Nephron progenitor cell (in vitro differentiated cells): ENCODE results near the gene TMUB1.

ENCODE experiments used
- DNase-seq: peaks from one replicate; pipeline ENCODE4 v3.0.0; 2021
- H3K27ac Mint-ChIP-seq: 2 replicates; pipeline ENCODE4 v1.8.0; 2021; ENCODE audit warnings: mild to moderate bottlenecking, moderate library complexity, mixed read lengths
- H3K27me3 Mint-ChIP-seq: 2 replicates; pipeline ENCODE4 v1.8.0; 2021; ENCODE audit warnings: mild to moderate bottlenecking, low read depth, mixed read lengths; ENCODE audit not compliant: poor library complexity
- H3K36me3 Mint-ChIP-seq: 2 replicates; pipeline ENCODE4 v1.8.0; 2021; ENCODE audit warnings: low read depth, mixed read lengths
- H3K4me1 Mint-ChIP-seq: 2 replicates; pipeline ENCODE4 v1.8.0; 2021; ENCODE audit warnings: mixed read lengths
- H3K4me3 Mint-ChIP-seq: 2 replicates; pipeline ENCODE4 v1.8.0; 2021; ENCODE audit warnings: mild to moderate bottlenecking, moderate library complexity, mixed read lengths
- H3K9me3 Mint-ChIP-seq: 2 replicates; pipeline ENCODE4 v1.8.0; 2021; ENCODE audit warnings: mild to moderate bottlenecking, moderate library complexity, mixed read lengths
- TF ChIP-seq, protein P1 (sequence below): fragments of 200-600 bp; sonication (generic); IDR thresholded peaks from 2 replicates; pipeline ENCODE4 v1.5.0; 2021; ENCODE audit warnings: antibody characterized with exemption

Gene TMUB1

GRCh38 chr7:151076863-151077704 lies 6.2 kb downstream of the TMUB1 start:
- peaks cover 31% of the 10 kb centered on the region for H3K4me1 Mint-ChIP-seq
- H3K27me3 Mint-ChIP-seq: no peaks in the 10 kb centered on the region
- DNase-seq: no peak
- H3K9me3 Mint-ChIP-seq: no peaks in the 10 kb centered on the region
- peaks cover 12% of the 10 kb centered on the region for H3K36me3 Mint-ChIP-seq
- H3K4me3 Mint-ChIP-seq: no peak overlapping the region
- no peak overlapping the region for H3K27ac Mint-ChIP-seq
- TF ChIP-seq, protein P1, sequence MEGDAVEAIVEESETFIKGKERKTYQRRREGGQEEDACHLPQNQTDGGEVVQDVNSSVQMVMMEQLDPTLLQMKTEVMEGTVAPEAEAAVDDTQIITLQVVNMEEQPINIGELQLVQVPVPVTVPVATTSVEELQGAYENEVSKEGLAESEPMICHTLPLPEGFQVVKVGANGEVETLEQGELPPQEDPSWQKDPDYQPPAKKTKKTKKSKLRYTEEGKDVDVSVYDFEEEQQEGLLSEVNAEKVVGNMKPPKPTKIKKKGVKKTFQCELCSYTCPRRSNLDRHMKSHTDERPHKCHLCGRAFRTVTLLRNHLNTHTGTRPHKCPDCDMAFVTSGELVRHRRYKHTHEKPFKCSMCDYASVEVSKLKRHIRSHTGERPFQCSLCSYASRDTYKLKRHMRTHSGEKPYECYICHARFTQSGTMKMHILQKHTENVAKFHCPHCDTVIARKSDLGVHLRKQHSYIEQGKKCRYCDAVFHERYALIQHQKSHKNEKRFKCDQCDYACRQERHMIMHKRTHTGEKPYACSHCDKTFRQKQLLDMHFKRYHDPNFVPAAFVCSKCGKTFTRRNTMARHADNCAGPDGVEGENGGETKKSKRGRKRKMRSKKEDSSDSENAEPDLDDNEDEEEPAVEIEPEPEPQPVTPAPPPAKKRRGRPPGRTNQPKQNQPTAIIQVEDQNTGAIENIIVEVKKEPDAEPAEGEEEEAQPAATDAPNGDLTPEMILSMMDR: peak; percentile 34

DNA sequence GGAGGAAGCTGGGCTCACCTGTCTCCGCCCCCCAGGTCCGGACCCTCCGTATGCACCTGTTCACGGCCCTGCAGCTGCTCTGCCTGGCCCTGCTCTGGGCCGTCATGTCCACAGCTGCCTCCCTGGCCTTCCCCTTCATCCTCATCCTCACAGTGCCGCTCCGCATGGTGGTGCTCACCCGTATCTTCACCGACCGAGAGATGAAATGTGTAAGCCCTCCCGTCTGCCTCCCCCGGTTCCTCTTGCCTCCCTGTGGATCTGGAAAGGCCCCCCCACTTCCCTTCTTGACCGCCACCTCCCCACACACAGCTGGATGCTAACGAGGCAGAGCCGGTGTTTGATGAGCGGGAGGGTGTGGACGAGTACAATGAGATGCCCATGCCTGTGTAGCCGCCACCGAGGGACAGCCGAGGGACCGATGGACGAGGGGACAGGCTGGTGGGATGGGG lies 7.3 kb downstream of the TMUB1 start:
- peaks cover 23% of the 10 kb centered on the region for H3K4me1 Mint-ChIP-seq
- peaks cover 16% of the 10 kb centered on the region for H3K36me3 Mint-ChIP-seq
- DNase-seq: no peak
- no peak overlapping the region for H3K27ac Mint-ChIP-seq
- no peaks in the 10 kb centered on the region for H3K9me3 Mint-ChIP-seq
- no peak overlapping the region for H3K4me3 Mint-ChIP-seq
- TF ChIP-seq, protein P1: no peak
- no peaks in the 10 kb centered on the region for H3K27me3 Mint-ChIP-seq

DNA sequence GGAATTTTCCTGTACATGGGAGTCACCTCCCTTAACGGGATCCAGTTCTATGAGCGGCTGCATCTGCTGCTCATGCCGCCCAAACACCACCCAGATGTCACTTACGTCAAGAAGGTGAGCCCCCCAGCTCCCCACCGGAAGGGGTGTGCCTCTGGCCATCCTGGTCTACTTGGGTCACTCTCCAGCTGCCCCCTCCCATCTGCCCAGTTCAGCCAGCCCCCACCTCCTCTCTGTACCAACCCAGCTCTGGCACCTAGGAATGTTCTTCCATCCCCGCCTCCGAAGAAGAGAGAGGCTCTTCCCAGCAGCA lies 7.7 kb downstream of the TMUB1 start:
- no peak overlapping the region for H3K4me3 Mint-ChIP-seq
- no peaks in the 10 kb centered on the region for H3K27me3 Mint-ChIP-seq

GRCh38 chr7:151074817-151075661 lies 8.3 kb downstream of the TMUB1 start:
- TF ChIP-seq, protein P1: no peak
- no peaks in the 10 kb centered on the region for H3K27me3 Mint-ChIP-seq
- DNase-seq: no peak
- H3K4me1 Mint-ChIP-seq: peaks cover 22% of the 10 kb centered on the region
- H3K9me3 Mint-ChIP-seq: no peaks in the 10 kb centered on the region
- no peak overlapping the region for H3K27ac Mint-ChIP-seq
- peaks cover 16% of the 10 kb centered on the region for H3K36me3 Mint-ChIP-seq
- no peak overlapping the region for H3K4me3 Mint-ChIP-seq

More for the DNA sequence above, 7.7 kb downstream of the TMUB1 start:
- Mint-ChIP-seq H3K27ac (no peak overlapping the region), H3K4me1 (peaks cover 23% of the 10 kb centered on the region), H3K36me3 (peaks cover 16% of the 10 kb centered on the region), H3K9me3 (no peaks in the 10 kb centered on the region)
- no peak for DNase-seq
- TF ChIP-seq, protein P1: no peak

DNA sequence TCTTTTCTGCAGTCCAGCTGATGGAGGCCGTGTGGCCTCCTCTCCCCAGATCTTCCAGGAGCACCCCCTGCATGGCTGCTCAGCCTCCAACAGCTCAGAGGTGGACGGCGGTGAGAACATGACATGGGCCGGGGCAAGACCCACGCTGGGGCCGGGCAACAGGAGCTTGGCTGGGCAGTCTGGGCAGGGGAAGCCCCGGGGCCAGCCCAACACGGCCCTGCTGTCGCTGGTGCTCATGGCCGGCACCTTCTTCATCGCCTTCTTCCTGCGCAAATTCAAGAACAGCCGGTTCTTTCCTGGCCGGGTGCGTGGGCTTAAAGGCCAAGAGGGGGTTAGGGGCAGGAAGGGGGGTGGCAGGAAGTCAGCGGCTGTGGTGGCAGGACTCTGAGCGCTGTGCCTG lies 9.3 kb downstream of the TMUB1 start:
- DNase-seq: no peak
- H3K27me3 Mint-ChIP-seq: no peaks in the 10 kb centered on the region
- TF ChIP-seq, protein P1: no peak
- H3K9me3 Mint-ChIP-seq: no peaks in the 10 kb centered on the region
- H3K4me3 Mint-ChIP-seq: no peak overlapping the region
- no peak overlapping the region for H3K27ac Mint-ChIP-seq
- peaks cover 22% of the 10 kb centered on the region for H3K36me3 Mint-ChIP-seq
- peaks cover 11% of the 10 kb centered on the region for H3K4me1 Mint-ChIP-seq
